HG02840 (cell line): Measurements from ENCODE around the gene OR56A1.
"Not testable (repeated sequence)": the region's sequence is repeated elsewhere in the genome, so short reads cannot be mapped to it uniquely, and the experiment has no call there.

Experiments used
- ATAC-seq: cut with Tn5 transposase; IDR thresholded peaks from one replicate; pipeline ENCODE4 v1.9.1; 2021; ENCODE audit warnings: mild to moderate bottlenecking, moderate library complexity, moderate number of reproducible peaks; ENCODE audit not compliant: unreplicated experiment, low FRiP score

Gene OR56A1

GRCh38 chr11:6030708-6031405 is at the start of gene OR56A1:
Gene OR56A1, minus strand, starts transcription at chr11:6030758. Its CDS starts 3,066 bp downstream, at chr11:6027692.
- no peak for ATAC-seq

- ATAC-seq = no peak
Measured at GRCh38 chr11:6079463-6079862, 48.9 kb upstream of the OR56A1 start.

- no peak for ATAC-seq
Measured at GRCh38 chr11:6077723-6078122, 47.2 kb upstream of the OR56A1 start.

GRCh38 chr11:6076443-6076842 is 45.9 kb upstream of the OR56A1 start:
- ATAC-seq = not testable (repeated sequence)

- ATAC-seq = no peak
Measured at GRCh38 chr11:6067502-6067901, 36.9 kb upstream of the OR56A1 start.

GRCh38 chr11:6062691-6063358 is 32.3 kb upstream of the OR56A1 start:
- ATAC-seq = no peak

GRCh38 chr11:6061475-6061874 is 30.9 kb upstream of the OR56A1 start:
- no peak for ATAC-seq

- no peak for ATAC-seq
Measured at GRCh38 chr11:6057452-6057851, 26.9 kb upstream of the OR56A1 start.

- no peak for ATAC-seq
Measured at GRCh38 chr11:6055569-6055968, 25.0 kb upstream of the OR56A1 start.

- ATAC-seq = no peak
Measured at GRCh38 chr11:6052374-6052773, 21.8 kb upstream of the OR56A1 start.

GRCh38 chr11:6040874-6041273 is 10.3 kb upstream of the OR56A1 start:
- no peak for ATAC-seq

GRCh38 chr11:6027501-6027900 is 3.1 kb downstream of the OR56A1 start:
- no peak for ATAC-seq

GRCh38 chr11:6025056-6025455 is 5.5 kb downstream of the OR56A1 start:
- no peak for ATAC-seq

GRCh38 chr11:6022956-6023355 is 7.6 kb downstream of the OR56A1 start:
- ATAC-seq = no peak

- no peak for ATAC-seq
Measured at GRCh38 chr11:6013042-6013441, 17.5 kb downstream of the OR56A1 start.

- ATAC-seq = no peak
Measured at GRCh38 chr11:6012035-6012668, 18.4 kb downstream of the OR56A1 start.

GRCh38 chr11:6006846-6007245 is 23.7 kb downstream of the OR56A1 start, which contains the start of gene OR56A4:
Gene OR56A4, minus strand, starts transcription at chr11:6006946. Its CDS starts 3,954 bp downstream, at chr11:6002992.
- ATAC-seq = no peak

GRCh38 chr11:6006395-6006794 is 24.2 kb downstream of the OR56A1 start:
- ATAC-seq = no peak

GRCh38 chr11:6002202-6002699 is 28.3 kb downstream of the OR56A1 start:
- ATAC-seq = no peak

- no peak for ATAC-seq
Measured at GRCh38 chr11:5994791-5995190, 35.8 kb downstream of the OR56A1 start.

- ATAC-seq = no peak
Measured at GRCh38 chr11:5992604-5993251, 37.8 kb downstream of the OR56A1 start.
